NB4 (cell line): Measurements from ENCODE around the gene RAB15.

Source experiments
- MAX ChIP-seq: IDR thresholded peaks from 2 replicates; pipeline ENCODE4 v1.6.1; 2011; ENCODE audit warnings: low read depth, low read length
- POLR2A ChIP-seq: IDR thresholded peaks from 2 replicates; pipeline ENCODE4 v1.6.1; 2011; ENCODE audit warnings: mild to moderate bottlenecking; ENCODE audit not compliant: insufficient read length; ENCODE audit errors: extremely low read depth

GRCh38 chr14:64946310-64947045, 25.7 kb downstream of the RAB15 start:
- TF ChIP-seq MAX (no peak), POLR2A (no peak)
